Progenitor cell of endocrine pancreas (in vitro differentiated cells): ENCODE measurements around the gene SLC25A34. TPM values are rescaled to one million over a fixed set of nuclear protein-coding genes. Genes with fewer than 3 reads are reported as not detected.

ENCODE experiments used
- DNase-seq: peaks from one replicate; pipeline ENCODE4 v3.0.0; 2021; ENCODE audit warnings: low spot score; ENCODE audit not compliant: unreplicated experiment
- H3K27ac Mint-ChIP-seq: 2 replicates; pipeline ENCODE4 v1.8.0; 2021; ENCODE audit warnings: mild to moderate bottlenecking, moderate library complexity, mixed read lengths
- H3K27me3 Mint-ChIP-seq: 2 replicates; pipeline ENCODE4 v1.8.0; 2021; ENCODE audit warnings: mixed read lengths
- H3K36me3 Mint-ChIP-seq: 2 replicates; pipeline ENCODE4 v1.8.0; 2022; ENCODE audit warnings: mixed read lengths; ENCODE audit not compliant: insufficient read depth
- H3K4me1 Mint-ChIP-seq: 2 replicates; pipeline ENCODE4 v1.8.0; 2021; ENCODE audit warnings: low read depth, mixed read lengths
- H3K4me3 Mint-ChIP-seq: 2 replicates; pipeline ENCODE4 v1.8.0; 2021; ENCODE audit warnings: low read depth, mild to moderate bottlenecking, moderate library complexity, mixed read lengths
- H3K9me3 Mint-ChIP-seq: 2 replicates; pipeline ENCODE4 v1.8.0; 2021; ENCODE audit warnings: low read depth, mixed read lengths
- total RNA-seq: library from RNA; stranded (reverse); gene quantifications from 2 replicates; pipeline ENCODE4 v1.2.1, GENCODE V29; 2021
- TF ChIP-seq, protein P1 (sequence below): fragments of 200-600 bp; sonication (generic); IDR thresholded peaks from one replicate; pipeline ENCODE4 v1.5.0; 2021; ENCODE audit warnings: antibody characterized with exemption, mild to moderate bottlenecking; ENCODE audit not compliant: unreplicated experiment

Gene SLC25A34
- total RNA-seq, 1 donor from 2014 or later: 6.0 TPM

DNA sequence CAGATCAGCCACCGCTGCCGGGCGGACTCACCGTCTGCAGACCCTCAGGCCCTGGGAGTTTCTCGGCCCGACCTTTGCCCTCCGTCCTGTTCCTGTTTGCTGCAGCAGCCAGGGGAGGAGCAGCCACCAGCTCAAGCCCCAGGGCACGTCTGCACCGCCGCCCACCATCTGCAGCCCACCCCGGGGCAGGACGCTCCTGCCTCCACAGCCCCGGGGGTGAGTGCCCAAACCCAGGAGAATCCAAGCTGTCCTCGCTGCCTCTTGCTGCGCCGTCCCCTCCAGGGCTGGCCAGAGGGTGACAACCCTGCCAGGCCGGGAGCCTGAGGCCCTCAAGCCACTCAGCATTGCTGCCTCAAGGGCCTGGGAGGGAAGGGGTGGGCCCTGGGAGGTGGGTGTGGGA lies 1.2 kb upstream of the SLC25A34 start:
- Mint-ChIP-seq H3K36me3 (peaks cover 6% of the 10 kb centered on the region), H3K4me3 (no peak overlapping the region), H3K27ac (no peak overlapping the region), H3K27me3 (no peaks in the 10 kb centered on the region), H3K9me3 (no peaks in the 10 kb centered on the region), H3K4me1 (peaks cover 11% of the 10 kb centered on the region)
- DNase-seq: no peak
- TF ChIP-seq, protein P1, sequence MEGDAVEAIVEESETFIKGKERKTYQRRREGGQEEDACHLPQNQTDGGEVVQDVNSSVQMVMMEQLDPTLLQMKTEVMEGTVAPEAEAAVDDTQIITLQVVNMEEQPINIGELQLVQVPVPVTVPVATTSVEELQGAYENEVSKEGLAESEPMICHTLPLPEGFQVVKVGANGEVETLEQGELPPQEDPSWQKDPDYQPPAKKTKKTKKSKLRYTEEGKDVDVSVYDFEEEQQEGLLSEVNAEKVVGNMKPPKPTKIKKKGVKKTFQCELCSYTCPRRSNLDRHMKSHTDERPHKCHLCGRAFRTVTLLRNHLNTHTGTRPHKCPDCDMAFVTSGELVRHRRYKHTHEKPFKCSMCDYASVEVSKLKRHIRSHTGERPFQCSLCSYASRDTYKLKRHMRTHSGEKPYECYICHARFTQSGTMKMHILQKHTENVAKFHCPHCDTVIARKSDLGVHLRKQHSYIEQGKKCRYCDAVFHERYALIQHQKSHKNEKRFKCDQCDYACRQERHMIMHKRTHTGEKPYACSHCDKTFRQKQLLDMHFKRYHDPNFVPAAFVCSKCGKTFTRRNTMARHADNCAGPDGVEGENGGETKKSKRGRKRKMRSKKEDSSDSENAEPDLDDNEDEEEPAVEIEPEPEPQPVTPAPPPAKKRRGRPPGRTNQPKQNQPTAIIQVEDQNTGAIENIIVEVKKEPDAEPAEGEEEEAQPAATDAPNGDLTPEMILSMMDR: no peak

DNA sequence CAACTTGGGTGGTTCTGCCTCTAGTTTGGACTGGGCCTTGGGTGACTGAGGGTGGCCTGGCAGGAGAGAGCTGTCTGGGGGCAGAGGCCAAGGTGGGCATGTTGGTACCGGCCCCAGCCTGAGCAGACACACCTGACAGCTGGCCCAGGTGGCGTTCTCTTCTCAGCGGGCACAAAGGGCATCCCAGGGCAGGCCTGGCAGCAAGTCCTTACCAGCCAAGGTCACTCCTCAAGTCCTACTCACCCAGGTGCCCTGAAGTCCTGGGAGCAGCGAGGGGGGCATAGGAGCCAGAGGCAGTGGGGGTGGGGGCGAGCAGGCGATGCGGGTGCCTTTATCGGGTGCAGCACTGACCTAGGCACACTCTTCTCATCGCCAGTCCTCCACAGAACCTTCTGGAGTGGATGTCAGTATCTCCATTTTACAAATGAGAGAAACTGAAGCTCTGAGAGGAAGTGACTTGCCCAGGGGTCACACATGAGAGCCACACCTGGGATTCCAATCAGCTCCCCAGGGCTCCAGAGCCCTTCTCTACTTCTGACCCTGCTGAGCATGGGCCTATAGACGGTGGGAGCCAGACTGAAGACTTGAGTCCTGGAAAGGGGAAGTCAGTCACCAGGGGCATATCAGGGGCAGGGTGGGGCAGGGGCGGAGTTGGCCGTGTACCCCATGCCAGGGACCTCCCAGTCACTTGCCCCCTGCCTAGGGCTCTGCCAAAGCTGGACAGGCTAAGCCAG lies 587 bp upstream of the SLC25A34 start:
- no peak overlapping the region for H3K27ac Mint-ChIP-seq

DNA sequence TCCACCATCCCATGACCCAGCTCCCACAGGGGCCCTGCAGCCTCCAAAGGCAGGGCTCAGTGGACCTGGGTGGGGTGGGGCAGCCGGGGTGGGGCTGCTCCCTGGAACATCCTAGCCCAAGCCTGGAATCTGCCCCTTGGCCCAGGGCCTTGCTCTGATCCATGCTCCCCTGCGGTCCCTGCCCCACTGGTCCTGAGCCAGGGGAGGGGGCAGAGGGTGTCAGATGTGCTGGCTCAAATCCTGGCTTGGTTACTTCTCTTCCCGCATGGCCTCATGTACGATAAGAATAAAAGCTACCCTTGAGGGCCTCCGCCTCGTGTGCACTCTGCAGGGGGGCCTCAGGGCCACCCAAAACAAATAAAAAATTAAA lies 819 bp downstream of the SLC25A34 start:
- no peak for DNase-seq

More for the DNA sequence above, 587 bp upstream of the SLC25A34 start:
- H3K4me1 Mint-ChIP-seq: peaks cover 11% of the 10 kb centered on the region
- H3K27me3 Mint-ChIP-seq: no peaks in the 10 kb centered on the region
- TF ChIP-seq, protein P1: no peak
- H3K9me3 Mint-ChIP-seq: no peaks in the 10 kb centered on the region
- no peak for DNase-seq
- H3K36me3 Mint-ChIP-seq: peaks cover 6% of the 10 kb centered on the region
- no peak overlapping the region for H3K4me3 Mint-ChIP-seq

DNA sequence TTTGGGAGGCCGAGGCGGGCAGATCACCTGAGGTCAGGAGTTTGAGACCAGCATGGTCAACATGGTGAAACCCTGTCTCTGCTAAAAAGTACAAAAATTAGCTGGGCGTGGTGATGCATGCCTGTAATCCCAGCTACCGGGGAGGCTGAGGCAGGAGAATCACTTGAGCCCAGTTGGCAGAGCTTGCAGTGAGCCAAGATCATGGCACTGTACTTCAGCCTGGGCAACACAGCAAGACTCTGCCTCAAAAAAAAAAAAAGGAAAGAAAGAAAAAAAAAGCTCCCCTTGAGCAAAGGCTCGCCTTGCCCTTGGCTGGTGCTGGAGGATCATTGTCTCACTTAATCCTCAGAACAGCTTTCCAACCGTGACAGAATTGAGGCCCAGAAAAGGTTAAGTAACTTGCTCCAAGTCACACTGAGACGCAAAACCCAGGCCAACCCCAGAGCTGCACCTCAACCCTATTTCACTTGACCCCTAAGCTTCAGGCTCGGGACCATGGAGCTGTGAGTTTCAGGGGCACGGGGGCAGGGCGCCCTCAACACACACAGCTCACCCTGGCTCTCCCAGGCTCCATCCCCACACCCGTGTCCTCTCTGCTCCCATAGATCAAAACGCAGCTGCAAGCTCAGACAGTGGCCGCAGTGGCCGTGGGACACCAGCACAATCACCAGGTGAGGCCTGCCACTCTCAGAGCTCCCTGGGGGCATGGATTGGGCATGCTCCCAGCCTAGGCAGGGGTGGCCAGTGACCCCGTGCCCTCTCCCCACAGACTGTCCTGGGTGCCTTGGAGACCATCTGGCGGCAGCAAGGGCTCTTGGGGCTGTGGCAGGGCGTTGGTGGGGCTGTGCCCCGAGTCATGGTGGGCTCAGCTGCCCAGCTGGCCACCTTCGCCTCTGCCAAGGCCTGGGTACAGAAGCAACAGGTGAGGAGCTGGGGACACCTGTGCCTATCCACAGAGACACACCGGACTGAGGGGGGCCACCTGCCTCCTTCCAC lies 1.6 kb downstream of the SLC25A34 start:
- H3K27ac Mint-ChIP-seq: peak overlapping the region; percentile 87
- H3K4me3 Mint-ChIP-seq: no peak overlapping the region

More for the DNA sequence above, 819 bp downstream of the SLC25A34 start:
- Mint-ChIP-seq H3K27ac (no peak overlapping the region), H3K4me3 (no peak overlapping the region), H3K27me3 (no peaks in the 10 kb centered on the region), H3K4me1 (peaks cover 16% of the 10 kb centered on the region), H3K9me3 (no peaks in the 10 kb centered on the region), H3K36me3 (peaks cover 6% of the 10 kb centered on the region)
- TF ChIP-seq, protein P1: no peak

More for the DNA sequence above, 1.6 kb downstream of the SLC25A34 start:
- TF ChIP-seq, protein P1: no peak
- Mint-ChIP-seq H3K27me3 (no peaks in the 10 kb centered on the region), H3K4me1 (peaks cover 16% of the 10 kb centered on the region), H3K36me3 (peaks cover 4% of the 10 kb centered on the region), H3K9me3 (no peaks in the 10 kb centered on the region)
- no peak for DNase-seq
